PC-3 (cell line): ENCODE data around the gene TRIM33.

ENCODE experiments used
- EZH2 ChIP-seq: fragments of 300-600 bp; sonication (generic); IDR thresholded peaks from one replicate; pipeline ENCODE4 v1.6.1; 2017; ENCODE audit warnings: antibody characterized with exemption, mild to moderate bottlenecking, low read length; ENCODE audit not compliant: unreplicated experiment
- TF ChIP-seq, protein P1 (sequence below): fragments of 300-600 bp; sonication (generic); conservative IDR thresholded peaks from 2 replicates; pipeline ENCODE4 v1.5.1; 2017; ENCODE audit warnings: antibody characterized with exemption, low read depth, mild to moderate bottlenecking, low read length

DNA sequence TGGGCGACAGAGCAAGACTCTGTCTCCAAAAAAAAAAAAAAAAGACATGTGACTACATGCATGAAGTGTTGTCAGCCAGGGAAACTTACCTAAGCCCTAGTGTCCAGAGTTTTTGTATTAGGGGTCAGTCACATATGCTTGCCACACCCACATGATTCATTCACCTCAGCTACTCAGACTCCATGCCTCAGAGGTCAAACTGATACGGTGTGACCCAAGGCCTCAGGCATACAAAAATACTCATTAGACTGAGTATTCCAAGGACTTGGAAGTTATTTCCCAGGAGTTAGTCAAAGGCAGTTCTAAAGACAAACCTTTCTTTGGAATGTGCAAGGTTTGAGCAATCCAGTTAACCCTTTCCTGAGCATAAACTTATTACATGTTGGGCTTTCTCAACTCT lies 6.3 kb upstream of the TRIM33 start:
- TF ChIP-seq, protein P1, sequence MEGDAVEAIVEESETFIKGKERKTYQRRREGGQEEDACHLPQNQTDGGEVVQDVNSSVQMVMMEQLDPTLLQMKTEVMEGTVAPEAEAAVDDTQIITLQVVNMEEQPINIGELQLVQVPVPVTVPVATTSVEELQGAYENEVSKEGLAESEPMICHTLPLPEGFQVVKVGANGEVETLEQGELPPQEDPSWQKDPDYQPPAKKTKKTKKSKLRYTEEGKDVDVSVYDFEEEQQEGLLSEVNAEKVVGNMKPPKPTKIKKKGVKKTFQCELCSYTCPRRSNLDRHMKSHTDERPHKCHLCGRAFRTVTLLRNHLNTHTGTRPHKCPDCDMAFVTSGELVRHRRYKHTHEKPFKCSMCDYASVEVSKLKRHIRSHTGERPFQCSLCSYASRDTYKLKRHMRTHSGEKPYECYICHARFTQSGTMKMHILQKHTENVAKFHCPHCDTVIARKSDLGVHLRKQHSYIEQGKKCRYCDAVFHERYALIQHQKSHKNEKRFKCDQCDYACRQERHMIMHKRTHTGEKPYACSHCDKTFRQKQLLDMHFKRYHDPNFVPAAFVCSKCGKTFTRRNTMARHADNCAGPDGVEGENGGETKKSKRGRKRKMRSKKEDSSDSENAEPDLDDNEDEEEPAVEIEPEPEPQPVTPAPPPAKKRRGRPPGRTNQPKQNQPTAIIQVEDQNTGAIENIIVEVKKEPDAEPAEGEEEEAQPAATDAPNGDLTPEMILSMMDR, result no peak
- no peak for TF ChIP-seq EZH2
